ENCODE measurements around the gene MED29.

- TF ChIP-seq CTCF (IDR thresholded peaks at IDR 0.05) (no peak), POLR2A (IDR thresholded peaks at IDR 0.05) (no peak), POLR2AphosphoS5 (IDR thresholded peaks at IDR 0.05; ENCODE audit: insufficient read depth in 1 of 2, low read depth in 1 of 2) (no peak)
These were observed 8.9 kb downstream of the MED29 start for GRCh38 chr19:39400061-39400460.
